Stimulated activated CD8-positive, alpha-beta memory T cell treated with anti-CD3 and anti-CD28 coated beads, Interleukin-4, amount 100 ng/mL, for 4 hours (primary cell): ENCODE data around the gene CASP10.
"Not testable (repeated sequence)": the region's sequence is repeated elsewhere in the genome, so short reads cannot be mapped to it uniquely, and the experiment has no call there.

Source experiments
- DNase-seq, 2 donors: peaks; one replicate each; pipeline ENCODE4 v3.0.0-alpha.2; 2020; ENCODE audit warnings: low read depth in 2 of 2, low spot score in 1 of 2

Gene CASP10, protein sequence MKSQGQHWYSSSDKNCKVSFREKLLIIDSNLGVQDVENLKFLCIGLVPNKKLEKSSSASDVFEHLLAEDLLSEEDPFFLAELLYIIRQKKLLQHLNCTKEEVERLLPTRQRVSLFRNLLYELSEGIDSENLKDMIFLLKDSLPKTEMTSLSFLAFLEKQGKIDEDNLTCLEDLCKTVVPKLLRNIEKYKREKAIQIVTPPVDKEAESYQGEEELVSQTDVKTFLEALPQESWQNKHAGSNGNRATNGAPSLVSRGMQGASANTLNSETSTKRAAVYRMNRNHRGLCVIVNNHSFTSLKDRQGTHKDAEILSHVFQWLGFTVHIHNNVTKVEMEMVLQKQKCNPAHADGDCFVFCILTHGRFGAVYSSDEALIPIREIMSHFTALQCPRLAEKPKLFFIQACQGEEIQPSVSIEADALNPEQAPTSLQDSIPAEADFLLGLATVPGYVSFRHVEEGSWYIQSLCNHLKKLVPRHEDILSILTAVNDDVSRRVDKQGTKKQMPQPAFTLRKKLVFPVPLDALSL

DNA sequence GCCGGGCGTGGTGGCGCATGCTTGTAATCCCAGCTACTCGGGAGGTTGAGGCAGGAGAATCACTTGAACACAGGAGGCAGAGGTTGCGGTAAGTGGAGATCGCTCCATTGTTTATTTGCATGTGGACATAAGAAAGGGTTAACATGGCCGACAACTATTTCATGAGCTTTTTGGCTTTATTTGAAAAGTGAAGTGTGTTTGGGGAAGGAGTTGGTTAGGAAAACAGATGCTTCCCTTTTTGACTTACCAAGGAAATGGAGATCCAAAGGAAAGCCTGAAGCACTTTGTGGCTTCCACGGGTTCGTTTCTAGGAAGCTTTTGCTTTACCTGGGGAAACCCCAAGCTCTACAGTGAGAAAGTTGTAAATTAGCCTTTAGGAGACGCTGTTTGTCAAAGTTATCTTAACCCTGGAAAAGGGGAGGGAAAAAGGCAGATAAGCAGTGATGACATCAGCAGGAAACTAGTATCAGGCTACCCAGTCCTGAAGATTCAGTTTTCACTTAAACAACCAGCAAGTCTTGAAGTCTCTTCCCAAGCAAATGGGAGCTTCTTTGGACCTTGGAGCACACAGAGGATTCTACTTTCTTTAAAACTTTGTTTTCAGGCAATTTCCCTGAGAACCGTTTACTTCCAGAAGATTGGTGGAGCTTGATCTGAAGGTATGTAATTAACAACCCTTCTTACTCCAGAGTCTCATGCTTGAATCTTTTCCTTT, at the start of gene CASP10:
Gene CASP10, plus strand, starts transcription at position 492 of the 715 bp plus-strand sequence. CDS start 2,637 bp downstream, outside the sequence.
- DNase-seq, result no peak

DNA sequence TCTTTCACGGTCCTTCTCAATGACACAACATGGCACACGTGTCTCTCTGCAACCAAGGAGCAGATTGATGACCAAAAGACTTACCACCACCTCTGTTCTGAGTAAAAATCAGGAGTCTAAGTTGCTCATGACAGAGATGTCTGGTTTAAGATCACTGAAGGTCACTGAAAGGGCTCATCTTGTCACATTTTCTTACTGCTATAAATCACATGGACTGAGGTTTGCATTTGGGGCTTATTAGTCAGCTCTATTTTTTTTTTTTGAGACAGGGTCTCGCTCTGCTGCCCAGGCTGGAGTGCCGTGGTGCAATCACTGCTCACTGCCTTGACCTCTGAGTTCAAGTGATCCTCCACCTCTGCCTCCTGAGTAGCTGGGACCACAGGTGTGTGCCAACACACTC, 47.6 kb upstream of the CASP10 start:
- no peak for DNase-seq

DNA sequence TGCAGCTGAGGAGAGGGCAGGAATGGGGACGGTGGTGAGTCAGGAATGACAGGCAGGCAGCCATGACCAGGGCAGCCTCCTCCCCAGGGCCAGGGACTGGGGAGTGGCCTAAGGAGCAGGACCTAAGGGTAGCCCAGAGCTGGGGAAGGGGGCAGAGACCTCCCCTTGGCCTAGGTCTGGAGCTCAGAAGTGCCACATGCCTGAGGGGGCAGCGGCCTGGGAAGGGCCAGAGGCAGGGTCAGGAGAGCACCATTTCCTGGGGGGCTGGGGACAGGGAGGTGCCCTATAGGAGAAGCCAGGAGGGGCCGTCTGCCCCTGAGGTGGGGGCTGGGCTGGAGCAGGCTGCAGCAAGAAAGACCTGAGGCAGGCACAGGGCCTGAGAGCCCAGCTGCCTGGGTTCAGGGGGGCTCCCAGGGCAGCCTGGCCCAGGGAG, 46.0 kb upstream of the CASP10 start:
- no peak for DNase-seq

DNA sequence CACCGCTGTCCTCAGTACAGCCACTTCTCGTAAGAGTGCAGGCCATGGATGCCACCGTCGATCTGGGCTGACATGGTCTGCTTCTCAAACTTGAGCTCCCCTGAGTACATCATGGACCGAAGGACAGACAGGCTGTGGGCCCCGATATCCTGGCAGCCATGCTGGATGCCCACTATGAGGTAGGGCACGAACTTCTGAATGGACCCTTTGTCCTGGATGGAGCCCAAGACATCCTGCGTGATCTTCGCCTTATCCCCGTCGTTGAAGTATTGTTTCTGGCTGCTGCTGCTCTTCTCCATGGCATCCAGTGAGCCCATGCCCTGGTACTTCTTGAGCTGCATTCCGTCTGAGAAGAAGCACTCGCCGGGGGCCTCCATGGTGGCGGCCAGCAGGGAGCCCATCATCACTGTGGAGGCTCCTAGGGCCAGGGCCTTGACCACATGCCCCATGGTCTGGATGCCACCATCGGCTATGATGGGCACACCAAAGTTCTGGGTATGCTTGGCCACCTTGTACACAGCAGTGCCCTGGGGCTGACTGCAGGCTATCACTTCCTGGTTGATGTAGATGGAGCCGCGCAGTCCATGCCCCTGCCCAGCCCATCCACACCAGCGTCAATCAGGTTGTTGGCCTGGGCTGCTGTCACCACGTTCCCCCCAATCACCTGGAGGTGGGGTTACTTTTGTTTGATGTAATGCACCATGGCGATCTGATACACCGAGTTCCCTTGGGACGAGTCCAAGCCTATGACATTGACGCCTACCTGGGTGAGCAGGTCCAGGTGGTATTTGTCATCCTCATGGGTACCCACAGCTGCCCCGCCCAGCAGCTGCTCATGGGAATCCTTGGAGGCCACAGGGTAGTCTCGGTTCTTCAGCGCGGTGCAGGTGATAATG, 45.2 kb upstream of the CASP10 start:
- no peak for DNase-seq

DNA sequence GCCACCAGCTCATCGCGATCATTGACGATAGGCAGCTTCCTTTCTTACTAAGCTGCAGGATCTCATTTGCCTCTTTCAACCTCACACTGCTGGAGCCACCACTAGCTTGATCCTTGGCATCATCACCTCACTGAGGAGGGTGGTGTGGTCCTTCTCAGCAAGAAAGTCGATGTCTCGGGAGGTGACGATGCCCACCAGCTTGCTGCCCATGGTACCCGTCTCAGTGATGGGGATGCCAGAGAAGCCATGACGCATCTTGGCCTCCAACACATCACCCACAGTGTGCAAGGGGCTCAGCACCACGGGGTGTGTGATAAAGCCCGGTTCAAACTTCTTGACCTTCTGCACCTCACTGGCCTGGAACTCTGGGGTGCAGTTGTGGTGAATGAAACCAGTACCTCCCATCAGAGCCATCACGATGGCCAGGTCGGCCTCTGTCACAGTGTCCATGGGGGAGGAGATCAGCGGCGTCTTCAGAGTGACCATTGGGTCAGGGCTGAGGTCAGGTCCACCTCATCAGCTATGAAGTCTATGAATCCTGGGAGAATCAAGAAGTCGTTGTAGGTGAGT, 44.5 kb upstream of the CASP10 start:
- DNase-seq, result no peak

DNA sequence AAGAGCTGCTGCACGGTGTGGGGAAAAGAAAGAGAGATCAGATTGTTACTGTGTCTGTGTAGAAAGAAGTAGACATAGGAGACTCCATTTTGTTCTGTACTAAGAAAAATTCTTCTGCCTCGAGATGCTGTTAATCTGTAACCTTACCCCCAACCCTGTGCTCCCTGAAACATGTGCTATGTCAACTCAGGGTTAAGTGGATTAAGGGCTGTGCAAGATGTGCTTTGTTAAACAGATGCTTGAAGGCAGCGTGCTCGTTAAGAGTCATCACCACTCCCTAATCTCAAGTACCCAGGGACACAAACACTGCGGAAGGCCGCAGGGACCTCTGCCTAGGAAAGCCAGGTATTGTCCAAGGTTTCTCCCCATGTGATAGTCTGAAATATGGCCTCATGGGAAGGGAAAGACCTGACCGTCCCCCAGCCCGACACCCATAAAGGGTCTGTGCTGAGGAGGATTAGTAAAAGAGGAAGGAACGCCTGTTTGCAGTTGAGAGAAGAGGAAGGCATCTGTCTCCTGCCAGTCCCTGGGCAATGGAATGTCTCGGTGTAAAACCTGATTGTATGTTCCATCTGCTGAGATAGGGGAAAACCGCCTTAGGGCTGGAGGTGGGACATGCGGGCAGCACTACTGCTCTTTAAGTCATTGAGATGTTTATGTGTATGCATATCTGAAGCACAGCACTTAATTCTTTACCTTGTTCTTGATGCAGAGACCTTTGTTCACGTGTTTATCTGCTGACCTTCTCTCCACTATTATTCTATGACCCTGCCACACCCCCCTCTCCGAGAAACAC, 43.8 kb upstream of the CASP10 start:
- not testable (repeated sequence) for DNase-seq

DNA sequence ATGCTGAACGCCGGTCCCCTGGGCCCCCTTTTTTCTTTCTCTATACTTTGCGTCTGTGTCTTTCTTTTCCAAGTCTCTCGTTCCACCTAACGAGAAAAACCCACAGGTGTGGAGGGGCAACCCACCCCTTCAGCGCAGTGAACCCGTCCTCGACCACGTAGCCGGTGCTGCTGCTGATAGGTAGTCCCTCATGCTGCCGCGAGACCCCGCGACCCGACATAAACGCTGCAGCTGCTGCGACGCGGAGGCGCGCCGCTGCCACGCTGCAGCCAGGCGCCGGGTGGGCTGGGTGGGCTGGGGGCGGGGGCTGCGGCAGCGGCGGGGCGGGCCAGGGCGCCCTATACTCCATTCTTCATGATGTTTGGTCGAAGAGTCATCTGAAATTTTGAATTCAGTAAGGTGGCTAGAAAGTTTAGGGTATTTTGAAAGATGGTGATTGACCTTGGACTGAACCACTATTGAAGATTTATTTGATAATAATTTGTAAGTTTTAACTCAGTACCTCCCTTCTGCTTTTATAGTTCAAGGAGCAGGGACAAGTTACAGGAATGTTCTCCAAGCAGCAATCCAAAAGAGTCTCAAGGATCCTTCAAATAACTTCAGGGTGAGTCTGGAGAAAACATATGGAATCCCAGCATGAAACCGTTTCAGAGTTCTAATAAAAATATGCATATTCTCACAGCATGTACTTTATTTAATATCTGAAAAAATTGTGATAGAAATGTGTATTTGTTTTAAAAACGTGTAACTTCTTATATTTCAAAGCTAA, 42.9 kb upstream of the CASP10 start:
- DNase-seq, result no peak

DNA sequence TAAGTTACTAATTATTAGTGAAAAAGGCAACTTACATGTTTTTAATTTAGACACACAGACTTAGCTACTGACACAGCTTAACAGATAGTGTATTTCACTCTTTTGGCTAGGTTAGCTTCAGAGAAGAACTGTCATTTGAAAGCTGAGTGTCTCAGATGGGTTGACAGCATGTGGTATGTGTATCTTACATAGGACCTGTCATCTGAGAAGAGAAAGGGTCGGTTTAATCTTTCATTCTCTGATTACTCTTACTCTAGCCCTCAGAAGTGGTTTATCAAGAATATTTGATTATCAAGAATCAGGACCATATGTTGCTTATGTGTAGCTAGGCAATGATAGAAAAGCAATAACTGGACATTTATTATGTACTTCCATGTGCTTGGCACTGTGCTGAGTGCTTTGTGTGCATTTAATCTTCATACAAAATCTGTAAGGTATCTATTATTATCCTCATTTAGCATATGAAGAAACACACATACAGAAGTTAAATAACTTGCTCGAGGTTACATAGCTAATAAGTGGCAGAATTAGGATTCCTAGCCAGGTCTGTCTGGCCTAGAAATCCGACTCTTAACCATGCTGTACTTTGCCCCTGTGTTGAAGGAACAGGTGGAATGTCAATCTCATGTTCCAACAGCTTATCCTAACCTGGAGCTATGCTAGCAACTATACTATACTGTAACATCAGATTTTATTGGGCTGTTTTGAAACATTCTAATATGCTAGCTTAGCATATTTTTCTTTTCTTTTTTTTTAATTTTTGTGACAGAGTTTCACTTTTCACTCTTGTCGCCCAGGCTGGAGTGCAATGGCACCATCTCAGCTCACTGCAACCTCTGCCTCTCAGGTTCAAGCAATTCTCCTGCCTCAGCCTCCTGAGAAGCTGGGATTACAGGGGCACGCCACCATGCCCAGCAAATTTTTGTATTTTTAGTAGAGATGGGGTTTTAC, 38.6 kb upstream of the CASP10 start:
- DNase-seq, result no peak

DNA sequence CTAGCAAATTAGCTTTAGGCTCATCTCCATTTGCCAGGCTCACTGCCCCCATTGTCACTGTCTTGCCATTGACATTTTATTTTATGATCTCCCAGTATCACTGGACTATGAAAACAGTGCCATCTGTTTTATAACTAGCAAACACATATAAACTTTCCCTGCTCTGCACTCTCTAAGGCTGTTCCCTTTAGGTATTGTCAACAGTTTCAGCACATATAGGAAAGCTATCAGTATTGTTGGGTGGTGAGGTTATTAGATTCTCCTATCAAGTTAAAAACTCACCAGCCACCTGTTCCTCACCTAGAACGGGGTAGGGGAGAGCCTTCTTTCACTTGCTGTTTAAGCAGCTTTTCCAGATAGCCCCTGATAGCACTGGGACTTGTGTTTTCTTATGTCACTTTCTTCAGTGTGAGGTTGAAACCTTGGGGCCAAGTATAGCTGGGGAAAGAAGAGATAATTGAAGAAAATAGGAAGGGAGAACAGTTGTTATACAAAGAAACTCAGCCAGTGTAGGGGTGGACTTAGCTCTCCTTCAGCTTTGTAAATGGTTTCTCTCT, 34.4 kb upstream of the CASP10 start:
- no peak for DNase-seq

DNA sequence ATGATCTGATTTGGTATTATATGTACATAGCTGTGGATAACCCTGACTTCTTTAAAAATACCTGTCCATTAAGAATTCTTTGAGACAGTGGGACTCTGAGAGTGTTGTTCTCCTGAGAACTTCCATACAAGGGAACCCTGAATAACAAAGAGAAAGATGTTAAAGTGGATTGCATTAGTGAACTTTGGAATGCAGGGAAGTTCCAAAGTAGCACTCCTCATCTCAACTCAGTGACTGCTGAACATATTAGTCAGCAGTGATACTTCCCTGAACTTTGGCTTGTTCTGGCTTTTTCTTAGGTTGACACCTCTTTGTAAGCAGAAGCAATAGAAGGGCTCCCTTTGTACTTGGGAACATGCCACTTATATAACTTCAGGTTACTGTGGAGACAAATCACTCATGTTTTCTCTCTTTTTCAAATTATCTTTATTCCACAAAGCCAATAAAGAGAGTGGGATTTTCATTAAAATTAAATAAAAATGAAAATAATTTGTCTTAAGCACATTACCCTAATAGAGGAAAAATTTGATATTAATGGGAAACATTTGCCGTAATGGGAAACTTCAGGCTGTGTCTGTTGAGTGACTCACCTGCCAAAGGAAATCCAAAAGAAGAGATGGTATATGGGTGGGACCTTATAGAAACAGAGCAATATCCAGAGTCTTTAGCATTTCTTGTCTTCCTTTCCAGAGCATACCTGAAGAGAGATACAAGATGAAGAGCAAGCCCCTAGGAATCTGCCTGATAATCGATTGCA, 33.7 kb upstream of the CASP10 start:
- no peak for DNase-seq

DNA sequence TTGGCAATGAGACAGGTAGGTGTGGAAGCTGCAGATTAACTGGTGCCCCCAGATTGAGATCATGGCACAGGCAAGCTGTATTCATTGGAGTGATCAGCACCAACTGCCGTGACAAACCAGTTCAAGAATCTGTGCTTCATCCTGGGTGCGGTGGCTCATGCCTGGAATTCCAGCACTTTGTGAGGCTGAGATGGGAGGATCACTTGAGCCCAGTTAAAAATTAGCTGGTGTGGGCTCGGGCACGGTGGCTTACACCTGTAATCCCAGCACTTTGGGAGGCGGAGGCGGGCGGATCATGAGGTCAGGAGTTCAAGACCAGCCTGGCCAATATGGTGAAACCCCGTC, 33.1 kb upstream of the CASP10 start:
- not testable (repeated sequence) for DNase-seq

DNA sequence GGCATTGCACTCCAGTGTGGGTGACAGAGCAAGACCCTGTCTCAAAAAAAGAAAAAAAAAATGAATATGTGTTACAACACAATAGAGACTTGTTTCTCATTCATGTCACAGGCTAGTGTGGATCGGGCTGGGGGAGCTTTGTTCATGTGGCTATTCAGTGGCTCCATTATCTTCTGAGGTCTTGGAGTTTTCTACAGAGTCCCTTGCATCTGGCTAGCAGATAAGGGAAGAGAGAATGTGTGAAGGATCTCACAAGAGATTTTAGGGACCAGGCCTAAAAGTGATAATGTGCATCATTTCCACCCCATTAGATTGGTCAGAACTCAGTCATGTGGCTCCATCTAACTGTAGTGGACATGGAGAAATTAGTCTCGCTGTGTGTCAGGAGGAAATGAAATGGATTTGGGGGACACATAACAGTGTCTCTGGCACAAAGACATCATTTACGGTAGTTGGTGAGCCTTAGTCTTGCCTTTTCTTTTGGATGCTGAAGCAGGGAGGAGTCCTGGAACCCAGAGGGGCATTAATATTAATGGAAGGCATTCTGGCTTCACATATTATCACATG, 32.4 kb upstream of the CASP10 start:
- no peak for DNase-seq

DNA sequence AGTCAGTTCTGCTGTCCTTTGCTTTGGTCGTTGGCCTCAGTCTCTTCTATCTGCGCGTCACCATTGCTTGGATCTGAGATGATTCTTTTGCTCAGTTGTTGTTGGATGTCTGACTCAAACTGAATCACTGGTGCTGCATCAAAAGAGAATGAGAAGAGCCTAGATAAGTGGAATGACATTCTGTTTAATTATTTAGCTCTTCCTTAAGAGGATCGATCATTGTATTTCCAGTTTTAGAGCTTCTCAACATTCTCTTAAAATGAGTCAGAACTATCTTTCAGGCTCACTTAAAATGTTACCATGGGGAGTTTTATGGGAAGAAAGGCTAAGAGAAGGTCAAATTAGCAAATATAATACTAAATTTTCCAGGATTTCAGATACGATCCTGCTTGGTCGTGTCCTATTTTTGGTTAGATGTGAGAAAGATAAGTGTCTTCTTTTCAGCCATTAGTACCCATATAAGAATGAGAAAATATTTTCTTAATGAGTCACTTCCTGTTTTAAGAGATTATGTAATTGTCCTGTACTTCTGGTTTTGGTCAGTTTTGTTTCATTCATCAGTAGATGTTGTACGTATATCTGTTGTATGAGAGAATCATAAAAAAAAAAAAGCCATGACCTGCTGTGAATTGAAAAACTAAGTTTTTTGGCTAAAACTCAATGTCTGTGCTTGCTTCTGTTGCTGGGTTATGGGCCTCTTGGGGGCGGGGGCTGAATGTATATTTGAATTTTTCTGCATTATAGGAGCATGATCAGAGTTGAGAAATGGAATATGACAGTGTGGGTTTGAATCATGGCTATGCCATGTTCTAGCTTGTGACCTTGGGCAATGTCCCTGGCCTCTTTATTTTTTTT, 31.6 kb upstream of the CASP10 start:
- no peak for DNase-seq

DNA sequence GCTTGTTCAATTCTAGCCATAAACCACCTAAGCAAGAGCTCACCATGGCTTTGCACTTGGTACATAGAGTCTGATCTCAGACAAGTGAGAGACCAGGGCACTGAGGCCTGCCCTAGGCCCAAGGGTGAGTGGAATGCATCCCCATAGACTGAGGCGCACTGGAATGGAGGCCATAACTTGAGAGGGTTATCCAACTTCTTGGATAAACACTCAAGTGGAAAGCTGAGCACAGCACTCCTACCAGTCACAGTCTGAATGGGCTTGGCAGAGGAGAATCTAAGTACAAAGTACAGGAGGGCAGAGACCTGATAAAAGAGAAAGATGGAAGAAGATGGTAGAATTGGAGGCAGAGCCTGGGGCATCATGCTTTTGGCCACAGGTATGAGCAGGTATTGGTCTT, 30.4 kb upstream of the CASP10 start:
- DNase-seq, result no peak

DNA sequence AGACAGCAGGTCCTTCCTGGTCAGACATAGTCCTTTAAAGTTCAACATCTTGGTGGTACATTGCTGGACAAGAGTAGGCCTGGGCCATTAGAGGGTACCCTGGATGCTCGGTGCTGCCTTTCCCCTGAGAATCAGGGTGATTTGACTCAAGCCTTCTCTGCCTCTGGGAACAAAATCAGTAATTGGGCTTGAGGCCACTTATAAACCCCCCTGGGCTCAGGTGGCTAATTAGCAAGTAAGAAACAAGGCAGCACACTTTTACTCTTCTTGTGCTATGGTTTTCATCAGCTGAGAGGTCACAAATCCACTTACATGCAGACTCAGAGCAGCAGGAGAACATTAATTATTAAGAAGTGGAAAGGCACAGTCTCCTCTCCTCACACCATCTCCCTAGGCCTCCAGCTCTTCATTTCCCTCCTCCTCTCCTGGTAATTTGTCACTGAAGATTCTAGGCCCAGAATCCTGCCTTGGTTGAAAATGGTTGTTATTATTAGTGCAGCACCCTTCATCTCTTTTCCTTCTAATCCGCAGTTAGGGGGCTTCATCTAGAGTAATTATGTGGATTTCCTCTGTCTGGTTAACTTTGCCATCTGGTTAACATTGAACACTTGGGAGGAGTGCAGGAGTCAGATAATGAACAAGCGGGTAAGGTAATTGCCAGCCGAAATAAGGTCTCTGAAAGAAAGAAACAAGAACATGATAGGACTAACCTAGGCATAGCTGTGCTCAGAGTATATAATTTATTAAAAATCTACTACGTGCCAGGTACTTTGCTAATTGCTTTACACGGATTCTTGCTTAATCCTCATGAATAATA, 29.7 kb upstream of the CASP10 start:
- no peak for DNase-seq
